NCI-H1105 treated with DMSO at 0.1 percent for 48 hours (cell line): ENCODE results near the gene RNU1-2.
"Not testable (repeated sequence)": the region's sequence is repeated elsewhere in the genome, so short reads cannot be mapped to it uniquely, and the experiment has no call there.

ENCODE experiments used
- DNase-seq: peaks from one replicate; lab custom pipeline; 2025; lab: John Stamatoyannopoulos, UW

Gene RNU1-2

DNA sequence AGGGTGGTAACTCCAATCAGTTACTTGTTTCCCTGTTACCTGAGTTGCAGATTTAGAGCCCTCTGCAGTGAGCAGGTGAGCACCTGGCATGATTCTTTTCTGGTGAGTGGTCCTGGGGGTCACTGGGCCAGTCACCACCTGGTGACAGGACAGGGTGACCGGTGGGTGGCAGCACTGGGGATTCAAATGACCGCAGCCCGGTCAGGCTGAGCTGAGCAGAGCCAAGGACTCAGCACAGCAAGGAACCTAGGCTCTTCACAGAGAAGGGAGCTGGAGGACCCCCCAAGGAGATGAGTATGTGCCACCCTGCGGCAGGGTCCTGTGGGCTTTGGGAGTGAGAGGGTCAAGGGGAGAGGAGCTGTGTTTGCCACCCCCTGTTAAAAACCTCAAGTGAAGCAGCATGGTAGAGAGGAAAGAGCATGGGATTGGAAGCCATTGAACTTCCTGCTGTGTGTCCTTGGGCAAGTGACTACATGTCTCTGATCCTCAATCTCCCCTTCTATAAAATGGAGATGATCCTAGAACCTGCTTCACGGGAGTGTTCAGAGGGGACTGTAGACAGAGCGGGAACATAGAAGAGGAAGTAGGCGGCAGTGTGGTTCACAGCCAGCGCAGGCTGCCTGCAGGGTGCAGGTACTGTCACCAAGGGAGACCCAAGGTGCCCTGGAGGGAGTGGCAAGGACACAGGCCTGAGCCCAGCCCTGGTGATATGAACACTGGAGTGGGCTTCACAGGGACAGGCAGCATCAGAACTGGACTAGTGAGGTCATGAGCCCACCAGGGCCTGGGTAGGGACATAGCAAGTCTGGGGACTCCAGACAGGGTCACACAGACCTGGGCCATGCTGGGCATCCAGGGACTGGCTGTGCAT lies 16.3 kb downstream of the RNU1-2 start:
- not testable (repeated sequence) for DNase-seq

- DNase-seq = not testable (repeated sequence)
These were observed 17.0 kb downstream of the RNU1-2 start for GRCh38 chr1:16912742-16913141.

- no peak for DNase-seq
These were observed 17.5 kb downstream of the RNU1-2 start for GRCh38 chr1:16913181-16913832.

DNA sequence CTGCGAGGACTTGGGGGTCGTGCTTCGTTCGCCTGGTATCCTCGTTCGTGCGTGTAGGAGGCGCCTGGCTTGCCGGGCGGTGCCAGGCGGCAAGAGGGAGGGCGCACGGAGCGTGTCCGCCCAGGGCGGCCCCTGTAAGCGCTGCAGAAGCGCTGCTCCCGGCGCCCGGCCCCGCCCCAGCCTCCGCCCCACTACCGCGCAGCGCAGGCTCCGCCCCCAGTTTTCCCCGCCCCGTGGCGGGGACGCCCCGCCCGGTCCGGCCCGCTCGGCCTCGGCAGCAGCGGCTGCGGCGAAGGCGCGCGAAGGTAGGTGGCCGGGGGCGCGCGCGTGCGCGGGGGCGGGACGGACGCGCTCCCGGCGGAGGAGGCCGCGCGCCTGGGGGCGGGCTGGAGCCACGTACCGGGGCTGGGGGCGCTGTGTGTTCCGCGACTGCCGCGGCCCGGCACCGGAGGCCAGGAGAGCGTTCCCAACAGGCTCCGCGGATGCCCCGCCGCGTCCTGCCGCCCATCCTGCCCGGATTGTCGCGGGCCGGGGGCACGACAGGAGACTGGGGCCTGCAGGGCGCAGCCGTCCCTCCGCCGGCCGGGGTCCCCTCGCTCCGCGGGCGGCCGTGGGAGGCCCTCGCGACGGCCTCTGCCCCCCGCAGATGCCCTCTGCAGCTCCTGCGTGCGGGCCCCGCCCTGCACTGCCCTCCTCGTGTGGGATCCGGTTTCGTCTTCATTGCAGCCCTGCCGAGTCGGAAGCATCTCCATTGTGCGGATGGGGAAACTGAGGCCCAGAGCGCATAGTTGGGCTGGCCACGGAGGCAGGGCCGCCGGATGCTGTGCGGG lies 18.3 kb downstream of the RNU1-2 start:
- DNase-seq = peak; percentile 92

DNA sequence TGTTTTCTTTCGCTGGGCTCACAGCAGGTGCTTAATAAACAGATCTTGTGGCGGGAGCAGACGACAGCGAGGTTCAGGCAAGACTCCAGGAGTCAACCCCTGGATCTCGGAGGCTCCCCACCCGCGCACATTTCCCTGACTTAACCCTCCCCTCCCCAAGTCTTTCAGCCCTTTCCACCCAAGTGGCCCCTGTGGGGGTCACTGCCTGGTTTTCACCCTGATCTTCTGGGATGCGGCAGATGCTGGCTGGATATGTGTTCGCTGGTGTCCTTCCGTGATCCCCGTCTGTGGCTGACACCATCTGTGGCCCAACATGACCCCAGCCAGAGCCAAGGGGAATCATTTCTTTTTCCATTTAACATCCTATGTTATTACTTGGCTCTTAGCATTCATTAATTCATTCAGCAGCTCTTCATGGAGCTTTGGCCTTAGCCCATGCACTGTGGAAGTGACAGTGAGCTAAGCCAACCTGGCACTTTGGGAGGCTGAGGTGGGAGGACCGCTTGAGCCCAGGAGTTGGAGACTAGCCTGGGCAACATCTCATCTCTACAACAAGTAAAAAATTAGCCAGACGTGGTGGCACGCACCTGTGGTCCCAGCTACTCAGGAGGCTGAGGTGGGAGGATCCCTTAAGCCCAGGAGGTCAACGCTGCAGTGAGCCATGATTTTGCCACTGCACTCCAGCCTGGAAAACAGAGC lies 19.3 kb downstream of the RNU1-2 start:
- DNase-seq = not testable (repeated sequence)

DNA sequence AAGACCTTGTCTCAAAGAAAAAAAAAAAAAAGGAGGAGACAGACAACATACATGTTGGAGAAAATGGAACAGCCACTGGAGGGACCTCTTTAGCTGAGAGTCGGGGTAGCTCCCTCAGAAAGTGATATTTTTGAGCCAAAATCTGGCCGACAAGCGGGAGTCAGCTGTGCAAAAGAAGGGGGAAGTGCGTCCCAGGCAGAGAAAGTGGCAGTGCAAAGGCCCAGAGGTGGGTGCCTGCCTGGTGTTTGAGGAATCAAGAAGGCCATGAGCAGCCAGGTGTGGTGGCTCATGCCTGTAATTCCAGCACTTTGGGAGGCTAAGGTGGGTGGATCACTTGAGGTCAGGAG lies 19.8 kb downstream of the RNU1-2 start:
- DNase-seq = no peak

DNA sequence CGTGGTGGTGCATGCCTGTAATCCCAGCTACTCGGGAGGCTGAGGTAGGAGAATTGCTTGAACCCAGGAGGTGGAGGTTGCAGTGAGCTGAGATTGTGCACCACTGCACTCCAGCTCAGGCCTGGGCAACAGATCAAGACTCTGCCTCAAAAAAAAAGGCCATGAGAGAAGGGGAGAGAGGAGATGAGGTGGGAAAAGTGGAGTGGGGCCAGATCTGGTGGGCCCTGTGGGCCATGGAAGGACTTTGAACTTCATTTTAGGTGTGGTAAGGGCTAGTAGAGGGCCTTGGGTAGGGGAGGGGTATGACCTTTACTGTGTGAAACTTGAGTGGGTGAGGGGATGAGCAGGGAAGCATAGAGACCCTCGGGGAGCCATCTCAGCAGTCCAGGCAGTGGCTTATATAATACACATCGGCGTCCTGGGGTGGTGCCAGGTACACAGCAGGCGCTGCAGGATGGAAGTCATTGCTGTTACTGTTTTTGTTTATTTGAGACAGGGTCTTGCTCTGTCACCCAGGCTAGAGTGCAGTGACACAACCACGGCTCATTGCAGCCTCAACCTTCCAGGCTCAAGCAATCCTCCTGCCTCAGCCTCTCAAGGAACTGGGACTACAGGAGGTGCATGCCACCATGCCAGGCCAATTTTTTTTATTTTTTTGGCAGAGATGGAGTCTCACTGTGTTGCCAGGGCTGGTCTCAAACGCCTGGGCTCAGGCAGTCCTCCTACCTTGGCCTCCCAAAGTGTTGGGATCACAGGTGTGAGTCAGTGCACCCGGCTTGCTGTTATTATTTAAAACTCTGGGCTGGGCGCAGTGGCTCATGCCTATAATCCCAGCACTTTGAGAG lies 20.5 kb downstream of the RNU1-2 start:
- DNase-seq = not testable (repeated sequence)

DNA sequence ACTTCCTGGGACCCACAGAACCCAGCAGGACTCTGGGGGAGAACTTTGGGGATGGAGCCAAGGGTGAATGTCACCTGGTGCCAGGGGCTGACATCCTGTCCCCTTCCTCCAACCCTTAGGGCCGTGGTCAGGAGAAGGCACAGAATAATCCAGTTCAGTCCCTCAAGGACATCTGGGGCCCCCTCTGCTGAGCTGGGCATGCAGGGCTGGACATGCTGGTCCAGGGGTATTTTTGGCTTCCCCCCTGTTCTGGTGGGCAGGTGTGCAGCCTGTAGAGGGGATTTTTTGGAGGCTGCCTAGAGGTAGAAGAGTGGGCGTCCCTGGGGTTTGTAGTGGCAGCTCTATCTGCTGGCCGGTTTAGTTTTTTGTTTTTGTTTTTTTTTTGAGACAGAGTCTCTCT lies 22.6 kb downstream of the RNU1-2 start:
- DNase-seq = no peak

DNA sequence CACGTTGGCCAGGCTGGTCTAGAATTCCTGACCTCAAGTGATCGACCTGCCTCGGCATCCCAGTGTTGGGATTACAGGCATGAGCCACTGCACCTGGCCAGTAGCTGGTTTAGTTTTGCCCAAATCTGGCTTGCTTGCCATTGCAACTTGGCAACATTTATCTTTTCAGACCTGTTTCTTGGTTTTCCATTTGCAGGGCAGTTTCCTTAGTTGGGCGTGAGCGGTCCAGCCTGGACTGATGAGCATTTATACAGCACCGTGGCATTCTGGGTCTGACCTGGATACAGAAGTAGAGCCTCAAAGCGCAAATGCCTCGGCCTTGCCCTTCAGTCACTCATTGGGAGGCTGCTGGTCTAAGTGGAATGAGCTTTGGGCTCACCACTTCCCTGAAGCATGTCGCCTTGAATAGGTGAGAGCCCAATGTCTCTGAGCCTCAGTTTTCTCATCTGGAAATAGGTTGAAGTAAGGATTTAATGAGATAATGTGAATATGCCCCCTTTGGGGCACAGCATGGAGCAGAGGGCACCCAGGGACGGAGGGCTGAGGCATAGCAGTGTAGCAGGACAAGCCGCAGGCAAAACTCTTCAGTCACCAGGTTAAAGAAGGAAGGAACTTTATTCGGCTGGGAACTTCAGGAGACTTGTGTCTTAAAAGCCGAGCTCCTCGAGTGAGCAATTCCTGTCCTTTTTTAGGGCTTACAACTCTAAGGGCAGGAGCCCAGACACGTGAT lies 23.3 kb downstream of the RNU1-2 start:
- DNase-seq = not testable (repeated sequence)

DNA sequence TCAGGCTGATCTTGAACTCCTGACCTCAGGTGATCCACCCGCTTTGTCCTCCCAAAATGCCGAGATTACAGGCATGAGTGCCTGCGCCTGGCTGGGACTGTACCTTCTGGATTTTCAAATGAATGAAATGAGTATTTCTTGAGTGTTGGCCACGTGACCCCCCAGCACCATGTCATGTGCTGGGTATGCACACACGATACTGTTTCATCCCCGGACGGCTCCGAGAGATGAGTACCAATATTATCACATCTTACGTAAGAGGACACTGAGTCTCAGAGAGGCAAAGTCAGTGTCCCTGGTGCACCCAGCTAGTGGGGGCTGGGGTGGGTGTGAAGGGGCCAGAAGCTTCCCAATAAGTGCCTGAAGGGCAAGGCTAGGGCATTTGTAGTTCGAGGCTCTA lies 25.2 kb downstream of the RNU1-2 start:
- no peak for DNase-seq

GRCh38 chr1:16921391-16922185 lies 25.8 kb downstream of the RNU1-2 start, which contains the start of gene CROCC:
Gene CROCC (plus strand): TSS chr1:16921931. CDS start chr1:16922019, 88 bp downstream.
- DNase-seq = no peak

DNA sequence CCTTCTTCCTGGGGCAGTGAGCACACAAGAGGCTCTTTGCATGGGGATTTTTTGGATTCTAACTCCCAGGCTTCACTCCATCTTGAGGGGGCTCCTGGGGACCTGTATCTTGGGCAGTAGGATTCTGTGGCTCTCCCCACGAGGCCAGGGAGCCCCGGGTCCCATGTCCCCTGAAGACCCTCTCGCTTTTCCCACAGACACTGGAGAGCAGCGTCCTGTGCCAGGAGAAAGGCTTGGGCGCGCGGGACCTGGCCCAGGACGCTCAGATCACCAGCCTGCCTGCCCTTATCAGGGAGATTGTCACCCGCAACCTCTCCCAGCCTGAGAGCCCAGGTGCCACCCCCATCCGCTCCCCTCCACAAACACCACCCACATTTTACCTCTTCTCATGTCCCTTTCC lies 26.7 kb downstream of the RNU1-2 start:
- DNase-seq = no peak

DNA sequence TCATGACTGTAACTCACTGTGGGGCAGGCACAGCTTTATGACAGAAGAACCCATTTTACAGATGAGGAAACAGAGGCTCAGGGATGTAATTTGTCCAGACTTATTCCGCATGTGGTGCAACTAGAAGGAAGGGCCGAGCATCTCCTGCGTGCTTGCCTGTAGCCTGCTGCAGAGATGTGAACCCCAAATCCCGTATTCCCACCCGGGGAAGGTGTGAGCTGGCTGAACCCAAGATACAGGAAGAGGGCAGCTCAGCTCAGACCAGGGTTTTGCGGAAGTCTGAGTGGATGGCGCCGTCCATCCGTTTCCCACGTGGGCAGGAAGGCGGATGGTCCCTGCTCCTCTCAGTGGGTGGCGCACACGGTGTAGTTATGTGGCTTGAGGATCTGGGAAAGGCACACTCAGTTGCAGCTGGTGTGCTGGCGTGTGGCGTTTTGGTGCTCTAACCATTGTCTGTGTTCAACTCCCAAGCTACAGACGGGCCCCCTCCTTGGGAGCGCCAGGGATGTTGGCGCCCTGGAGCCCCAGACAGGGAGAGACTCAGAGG lies 27.2 kb downstream of the RNU1-2 start:
- no peak for DNase-seq

DNA sequence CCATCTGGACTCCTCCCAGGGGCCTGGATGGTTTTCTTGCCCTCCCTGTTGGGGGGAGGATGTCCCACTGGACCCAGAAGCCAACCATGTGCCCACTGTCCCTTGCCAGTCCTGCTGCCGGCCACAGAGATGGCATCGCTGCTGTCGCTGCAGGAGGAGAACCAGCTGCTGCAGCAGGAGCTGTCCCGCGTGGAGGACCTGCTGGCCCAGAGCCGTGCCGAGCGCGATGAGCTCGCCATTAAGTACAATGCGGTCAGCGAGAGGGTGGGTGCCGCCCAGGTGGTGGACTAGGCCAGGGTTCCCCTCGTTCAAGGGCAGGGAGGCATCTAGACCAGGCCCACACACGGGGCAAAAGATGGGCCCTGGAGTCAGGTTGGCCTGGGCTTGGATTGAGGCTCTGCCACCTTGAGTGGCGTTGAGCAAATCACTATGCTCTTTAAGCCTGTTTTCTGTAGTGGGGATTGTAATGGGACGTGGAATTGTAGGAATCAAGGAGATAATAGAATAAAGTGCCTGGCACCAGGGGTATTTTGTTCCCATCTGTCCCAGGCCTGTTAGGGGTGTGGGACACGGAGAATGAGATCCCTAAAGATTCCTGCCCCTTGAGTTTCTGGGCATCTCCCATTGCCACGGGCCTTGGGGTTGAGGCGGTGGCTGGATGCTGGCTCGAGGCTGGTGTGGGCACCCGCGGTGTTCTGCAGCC lies 28.6 kb downstream of the RNU1-2 start:
- no peak for DNase-seq

- no peak for DNase-seq
These were observed 29.2 kb downstream of the RNU1-2 start for GRCh38 chr1:16924919-16925477.

DNA sequence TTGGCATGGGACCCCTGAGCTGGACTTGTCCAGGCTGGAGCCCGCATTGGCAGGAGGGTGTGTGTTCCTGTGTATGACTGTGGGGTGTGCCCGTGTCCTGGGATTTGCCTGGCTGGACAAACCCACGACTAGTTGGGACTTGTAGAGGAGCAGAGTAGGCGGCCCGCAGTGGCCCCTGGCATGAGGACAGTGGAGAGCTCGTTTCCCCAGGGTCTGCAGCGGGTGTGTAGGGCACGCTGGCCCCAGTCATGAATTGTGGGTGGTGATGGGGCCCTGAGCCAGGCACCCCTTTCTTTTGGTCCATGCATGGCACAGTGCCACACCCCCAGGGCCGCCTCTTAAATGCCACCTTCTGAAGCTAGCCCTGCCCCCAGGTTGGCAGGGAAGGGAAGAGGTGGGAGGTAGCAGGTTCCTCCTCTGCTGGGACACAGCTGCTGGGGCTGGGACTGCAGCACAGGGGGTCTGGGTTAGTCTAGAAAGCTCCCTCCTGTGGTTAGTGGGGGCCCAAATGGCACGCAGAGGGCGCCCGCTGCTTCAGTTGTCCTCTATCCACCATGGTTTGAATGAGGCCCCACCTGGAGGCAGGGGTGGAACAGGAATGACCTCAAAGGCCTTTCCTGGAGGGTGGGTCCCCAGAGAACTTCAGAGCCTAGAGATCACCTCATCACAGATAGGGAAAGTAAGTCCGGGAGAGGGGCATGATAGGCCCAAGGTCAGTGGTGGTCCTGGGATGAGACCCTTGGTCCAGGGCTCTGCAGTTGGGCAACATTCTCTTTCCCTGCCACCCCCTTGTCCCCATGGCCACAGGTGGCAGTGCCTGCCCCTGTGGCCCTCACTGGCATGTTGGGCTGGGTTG lies 30.1 kb downstream of the RNU1-2 start:
- no peak for DNase-seq

GRCh38 chr1:16926491-16927073 lies 30.8 kb downstream of the RNU1-2 start:
- DNase-seq = no peak
